Embryonic facial prominence (tissue), 1 donor: Measurements from ENCODE around the gene MAPK11.

Experiments
- DNase-seq: peaks from one replicate; pipeline ENCODE4 v3.0.0-alpha.2; 2016; ENCODE audit errors: extremely low spot score

MAPK11 gene

DNA sequence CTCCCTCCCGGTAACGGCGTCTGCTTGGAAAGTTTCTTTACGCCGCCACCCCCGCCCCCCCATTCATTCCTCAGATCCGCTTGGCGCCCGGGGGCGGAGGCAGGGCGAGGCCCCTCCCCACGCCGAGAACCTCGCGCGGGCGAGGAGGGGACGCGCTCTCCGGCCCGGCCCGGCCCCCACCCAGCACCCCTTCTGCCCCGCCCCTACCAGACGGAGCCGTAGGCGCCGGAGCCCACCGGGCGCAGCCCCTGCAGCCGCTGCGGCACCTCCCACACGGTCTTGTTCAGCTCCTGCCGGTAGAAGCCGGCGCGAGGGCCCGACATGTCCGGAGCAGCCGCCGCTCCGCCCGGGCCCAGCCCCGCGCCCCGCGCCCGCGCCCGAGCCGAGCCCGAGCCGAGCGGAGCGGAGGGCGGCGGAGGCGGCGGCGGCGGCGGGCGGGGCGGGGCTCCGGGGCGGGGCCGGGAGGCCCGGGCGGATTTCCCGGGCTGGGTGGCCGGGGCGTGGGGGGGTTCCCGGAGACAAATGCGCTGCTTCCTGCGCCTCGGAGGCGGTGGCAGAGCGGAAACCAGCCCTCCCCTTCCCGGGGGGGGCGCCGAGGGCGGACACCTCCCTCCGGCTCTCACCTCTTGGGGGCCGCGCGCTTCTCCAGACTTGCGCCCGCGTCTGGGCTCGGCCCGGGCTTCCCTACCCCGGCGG lies at the start of gene MAPK11:
Gene MAPK11, minus strand, starts transcription at position 411 of the 696 bp plus-strand sequence. Its CDS starts 88 bp downstream, at position 323.
- no peak for DNase-seq

DNA sequence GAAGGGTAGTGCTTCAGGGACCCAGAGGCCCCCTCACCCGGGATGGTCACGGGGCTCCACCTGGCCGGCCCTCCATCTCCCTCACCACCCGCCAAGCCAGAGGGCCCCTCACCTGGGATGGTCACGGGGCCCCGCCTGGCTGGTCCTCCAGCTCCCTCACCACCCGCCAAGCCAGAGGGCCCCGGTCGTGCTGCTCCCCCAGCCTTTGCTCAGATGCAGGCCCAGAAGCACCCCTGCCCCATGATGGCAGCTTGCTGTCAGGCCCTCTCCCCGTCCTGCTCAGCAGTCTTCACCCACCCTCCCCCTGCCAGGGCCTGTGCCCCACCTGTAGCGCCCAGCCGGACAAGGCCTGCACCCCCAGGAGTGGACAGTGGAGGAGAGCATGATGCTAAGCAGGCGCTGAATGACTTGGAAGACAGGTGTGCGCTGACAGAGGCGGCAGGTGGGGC lies 49.3 kb upstream of the MAPK11 start:
- no peak for DNase-seq

DNA sequence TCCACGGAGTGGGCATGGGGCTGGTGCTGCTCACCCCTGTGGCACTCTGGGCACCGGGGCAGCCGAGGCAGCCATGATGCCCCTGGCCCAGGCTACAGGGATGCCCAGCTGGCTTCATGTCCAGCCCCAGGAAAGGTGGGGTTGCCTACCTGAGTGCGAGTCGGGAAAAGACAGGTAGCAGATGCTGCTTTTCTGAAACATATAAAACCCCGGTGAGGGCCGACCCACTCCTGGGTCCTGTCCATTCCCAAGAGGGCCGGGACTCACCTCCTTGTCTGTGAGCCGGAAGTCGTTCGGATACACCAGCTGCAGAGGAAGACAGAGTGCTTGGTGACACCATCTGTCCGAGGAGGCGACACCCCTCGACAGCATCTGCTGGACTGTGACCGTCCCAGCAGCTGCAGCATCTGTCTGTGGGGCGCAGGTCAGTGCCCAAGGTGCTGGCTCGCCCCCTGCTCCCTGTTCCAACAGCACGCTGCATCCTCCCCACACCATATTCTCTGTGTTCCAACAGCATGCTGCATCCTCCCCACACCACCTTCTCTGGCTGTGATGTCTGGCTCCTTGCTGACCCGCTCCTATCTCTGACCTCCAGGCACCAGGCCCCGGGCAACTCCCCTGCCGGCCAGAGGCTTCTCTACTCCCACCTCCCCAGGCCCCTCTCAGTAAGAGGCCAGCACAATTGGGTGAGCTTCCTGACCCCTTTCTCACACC lies 48.7 kb upstream of the MAPK11 start:
- DNase-seq: no peak

DNA sequence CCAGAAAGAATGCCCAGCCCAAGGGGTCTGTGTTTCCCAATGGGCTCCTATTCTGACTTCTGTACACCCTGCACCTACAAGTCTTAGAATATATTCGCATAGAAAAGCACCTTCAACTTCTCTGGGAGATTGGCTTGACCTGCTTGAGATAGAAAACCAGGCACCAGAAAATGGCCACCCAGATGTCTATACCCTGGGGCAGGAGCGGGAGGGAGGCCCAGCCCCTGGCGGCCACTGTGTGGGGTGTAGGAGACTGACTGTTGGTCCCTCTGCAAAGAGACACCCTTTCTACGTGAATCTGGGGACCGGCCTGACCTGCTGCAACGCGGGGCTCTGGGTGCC lies 48.1 kb upstream of the MAPK11 start:
- DNase-seq: no peak

DNA sequence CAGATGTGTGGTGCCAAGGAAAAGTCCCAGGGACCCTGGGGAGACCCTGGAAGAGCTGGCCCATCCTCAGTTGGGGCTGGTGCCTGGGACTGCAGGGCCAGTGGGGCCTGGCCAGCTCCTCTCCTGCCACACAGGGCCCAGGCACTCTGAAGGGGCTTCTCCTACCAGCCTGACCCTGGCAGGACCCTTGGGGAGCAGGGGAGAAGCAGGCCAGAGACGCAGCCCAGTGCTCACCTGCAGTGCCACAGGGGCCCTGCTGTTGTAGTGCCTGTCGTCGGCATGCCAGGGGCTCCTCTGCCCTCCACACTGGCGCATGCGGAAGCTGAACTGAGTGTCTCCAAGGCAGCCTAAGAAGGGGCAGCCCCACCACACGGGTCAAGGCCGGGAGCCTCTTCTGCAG lies 47.5 kb upstream of the MAPK11 start:
- DNase-seq: no peak

DNA sequence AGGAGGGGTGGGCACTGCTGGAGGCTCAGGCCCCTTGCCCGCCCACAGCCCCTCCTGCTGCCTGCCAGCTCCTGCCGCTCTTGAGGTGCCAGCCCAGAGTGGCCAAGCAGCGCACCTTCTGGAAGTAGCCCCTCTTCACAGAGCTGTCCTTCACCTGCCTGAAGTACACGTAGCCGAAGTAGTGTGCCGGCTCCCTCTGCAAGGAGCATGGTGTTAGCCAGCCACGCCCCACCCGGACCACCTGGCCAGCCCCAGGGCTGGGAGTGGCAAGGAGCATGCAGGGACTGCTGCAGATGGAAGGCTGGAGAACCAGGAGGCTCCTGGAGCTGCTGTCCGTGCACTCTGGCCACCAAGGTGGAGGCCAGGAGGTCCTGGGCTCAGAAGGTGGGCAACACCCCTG lies 47.0 kb upstream of the MAPK11 start:
- no peak for DNase-seq

DNA sequence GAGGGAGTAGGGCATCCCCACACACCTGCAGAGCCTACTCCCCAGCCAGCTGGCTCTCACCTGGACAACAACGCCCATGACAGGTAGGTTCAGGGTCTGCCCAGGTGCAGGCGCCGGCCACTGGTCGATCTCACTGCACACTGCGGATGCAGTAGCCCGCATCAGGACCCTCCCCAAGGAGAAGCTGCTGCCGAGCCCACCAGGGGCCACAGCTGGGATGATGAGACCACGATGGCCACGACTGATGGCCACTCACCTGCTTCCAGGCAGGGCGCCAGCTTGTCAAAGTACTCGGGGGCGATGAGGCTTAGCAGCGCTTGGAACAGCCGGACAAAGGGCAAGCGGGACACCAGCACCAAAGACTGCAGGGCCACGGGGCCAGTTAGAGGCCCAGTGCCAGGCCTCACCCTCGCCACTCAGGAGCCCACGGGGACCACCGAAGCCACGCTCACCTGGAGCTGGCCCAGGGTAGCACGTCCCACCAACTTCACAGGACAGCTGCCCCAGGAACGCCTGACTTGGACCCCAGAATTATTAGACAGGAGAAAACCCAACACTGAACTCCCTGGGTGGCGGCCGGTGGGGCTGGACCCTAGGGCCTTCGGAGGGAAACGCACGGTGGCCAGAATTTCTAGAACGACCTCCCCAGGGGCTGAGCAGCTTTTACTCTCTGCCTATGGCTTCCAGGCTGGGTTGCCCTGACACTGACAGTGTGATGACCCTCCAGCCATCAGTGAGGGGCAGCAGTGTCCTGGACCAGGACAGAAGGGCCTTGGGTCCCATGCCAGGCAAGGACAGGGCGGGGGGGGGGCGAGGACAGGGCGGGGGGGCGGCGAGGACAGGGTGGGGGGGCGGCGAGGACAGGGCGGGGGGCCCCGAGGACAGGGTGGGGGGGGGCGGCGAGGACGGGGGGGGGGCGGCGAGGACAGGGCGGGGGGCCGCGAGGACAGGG lies 46.2 kb upstream of the MAPK11 start:
- no peak for DNase-seq

DNA sequence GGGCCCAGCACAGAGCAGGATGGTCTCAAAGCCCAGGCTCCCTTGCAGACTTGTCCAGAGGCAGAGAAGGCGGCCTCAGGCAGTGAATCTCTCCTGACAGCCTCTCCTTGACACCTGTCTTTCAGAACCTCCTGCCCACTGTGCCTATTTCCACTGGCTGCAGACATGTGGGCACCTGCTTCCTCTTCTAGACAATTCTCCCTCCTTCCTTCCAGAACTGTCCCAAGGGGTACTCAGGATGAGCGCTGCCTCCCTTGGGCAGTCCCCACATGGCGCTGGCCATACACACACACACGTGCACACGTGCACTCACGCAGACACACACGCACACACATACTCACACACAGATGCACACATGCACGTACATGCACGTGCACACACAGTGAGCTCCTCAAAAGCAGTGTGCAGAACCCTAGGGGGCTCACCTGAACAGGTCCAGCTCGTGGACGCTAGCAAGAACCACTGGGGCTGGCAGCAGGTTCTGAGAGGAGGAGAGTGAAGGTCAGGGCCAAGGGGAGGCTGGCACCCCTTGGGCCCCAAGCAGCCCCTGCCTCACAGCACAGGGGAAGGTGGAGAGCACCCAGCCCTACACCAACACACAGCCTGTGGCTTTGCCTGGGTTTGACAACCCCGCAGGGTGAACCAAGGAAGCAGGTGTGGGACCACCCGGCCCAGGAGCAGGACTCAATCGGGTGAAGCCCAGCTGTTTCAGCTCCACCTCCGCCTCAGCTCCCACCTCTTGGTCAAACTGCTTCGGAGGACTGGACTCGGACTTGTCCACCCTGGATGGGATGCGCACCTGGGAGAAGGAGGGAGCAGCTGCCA lies 45.3 kb upstream of the MAPK11 start:
- no peak for DNase-seq

DNA sequence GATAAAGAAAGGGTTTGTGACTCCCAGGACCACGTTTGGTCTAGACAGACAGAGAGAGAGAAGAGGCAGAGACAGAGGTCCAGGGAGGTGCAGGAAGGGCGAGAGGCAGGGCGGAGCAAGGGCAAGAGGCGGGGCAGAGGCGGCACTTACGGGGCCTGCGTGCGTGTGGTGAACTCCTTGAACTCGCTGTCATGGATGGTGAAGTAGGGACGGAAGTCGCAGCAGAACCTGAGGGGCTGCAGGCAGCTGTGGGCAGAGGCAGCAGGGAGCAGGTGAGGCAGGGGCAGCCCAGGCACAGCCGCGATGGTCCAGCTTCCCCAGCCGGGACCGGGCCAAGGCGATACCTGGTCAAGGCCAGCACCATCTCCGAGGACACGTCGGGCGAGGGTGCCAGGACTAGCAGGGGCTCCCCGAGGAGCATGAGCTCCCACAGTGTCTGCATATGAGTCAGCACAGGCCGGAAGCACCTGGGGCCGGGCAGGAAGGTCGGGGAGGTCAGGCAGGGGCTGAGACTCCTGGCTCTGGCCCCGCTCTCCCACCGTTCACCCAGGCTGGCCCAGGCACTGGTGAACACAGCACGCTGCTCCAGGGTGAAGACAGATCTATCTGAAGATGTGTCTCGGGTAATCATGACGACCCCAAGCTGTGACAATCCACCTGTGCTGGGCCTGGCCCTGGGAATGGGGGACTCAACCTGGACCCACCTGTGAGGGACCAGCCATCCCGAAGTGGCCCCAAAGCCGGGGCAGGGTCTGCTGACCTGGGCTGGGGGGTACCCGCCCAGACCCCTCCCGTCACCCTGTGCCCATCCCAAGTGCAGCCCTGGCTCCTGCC lies 44.5 kb upstream of the MAPK11 start:
- no peak for DNase-seq

DNA sequence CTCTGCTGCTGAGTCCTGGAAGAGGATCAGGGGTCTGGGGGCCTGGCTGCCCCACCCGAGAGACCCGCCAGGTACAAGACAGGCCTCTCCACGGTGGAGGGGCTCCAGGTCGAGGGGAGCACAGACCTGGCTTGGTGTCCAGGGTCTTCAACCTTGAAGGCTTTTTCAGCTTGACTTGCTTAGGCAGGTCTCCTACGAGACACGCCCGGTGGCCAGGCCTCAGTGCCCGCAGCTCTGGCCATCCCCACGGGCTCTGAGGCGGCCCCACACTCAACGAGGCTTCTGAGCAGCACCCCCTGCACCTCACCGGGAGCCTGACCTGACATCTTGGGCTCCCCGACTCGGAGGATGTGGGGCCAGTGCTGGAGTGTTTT lies 43.9 kb upstream of the MAPK11 start:
- DNase-seq: no peak

DNA sequence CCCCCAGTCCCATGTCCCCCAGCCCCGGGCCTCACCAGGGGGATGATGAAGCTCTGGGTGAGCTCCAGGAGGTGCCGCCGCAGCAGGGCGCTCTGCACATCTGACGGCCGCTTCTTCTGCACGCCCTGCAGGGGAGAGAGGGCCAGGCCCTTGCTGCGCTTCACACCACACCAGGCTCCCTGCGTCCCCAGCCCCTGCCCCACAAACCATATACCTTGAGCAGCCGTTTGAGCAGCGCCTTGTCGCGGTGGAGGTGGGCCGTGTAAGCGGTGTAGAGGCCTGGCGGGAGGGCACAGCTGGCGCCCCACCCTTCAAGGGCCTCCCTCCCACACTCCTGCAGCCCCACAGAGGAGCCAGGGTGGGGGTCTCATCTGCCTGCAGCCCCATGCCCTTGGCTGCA lies 43.4 kb upstream of the MAPK11 start:
- no peak for DNase-seq

DNA sequence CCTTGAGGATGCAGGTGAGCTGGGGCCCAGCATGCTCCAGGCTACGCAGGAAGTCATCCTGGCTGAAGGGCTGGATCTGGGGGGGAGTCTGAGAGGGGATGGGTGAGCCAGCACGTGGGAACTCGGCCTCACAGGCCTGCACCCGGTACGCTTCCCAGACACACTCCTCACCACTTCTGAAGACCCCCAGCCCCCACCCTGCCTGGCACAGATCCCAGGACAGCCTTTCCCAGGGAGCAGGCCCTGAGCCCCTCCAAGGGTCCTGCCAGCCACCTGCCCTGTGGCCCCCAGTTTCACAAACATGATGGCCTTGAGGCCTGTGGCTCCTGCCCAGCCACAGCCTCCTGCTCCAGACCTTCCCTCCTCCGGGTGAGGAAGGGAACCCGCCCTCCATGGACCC lies 42.8 kb upstream of the MAPK11 start:
- DNase-seq: no peak

DNA sequence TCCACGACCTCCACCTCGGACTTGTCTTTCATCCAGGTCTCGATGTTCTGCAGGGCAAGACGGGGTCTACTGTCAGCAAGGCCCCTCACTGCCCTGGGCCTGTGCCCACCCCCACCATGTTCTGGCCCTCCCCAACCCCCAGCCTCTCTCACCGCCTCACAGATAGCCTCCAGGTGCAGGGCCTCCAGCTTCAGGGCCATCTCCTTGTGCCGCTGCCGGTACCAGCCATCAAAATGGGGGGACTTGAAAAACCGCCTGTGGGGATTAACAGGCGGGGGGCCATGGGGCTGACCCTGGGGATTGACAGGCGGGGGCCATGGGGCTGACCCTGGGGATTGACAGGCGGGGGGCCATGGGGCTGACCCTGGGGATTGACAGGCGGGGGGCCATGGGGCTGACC lies 42.2 kb upstream of the MAPK11 start:
- DNase-seq: no peak

DNA sequence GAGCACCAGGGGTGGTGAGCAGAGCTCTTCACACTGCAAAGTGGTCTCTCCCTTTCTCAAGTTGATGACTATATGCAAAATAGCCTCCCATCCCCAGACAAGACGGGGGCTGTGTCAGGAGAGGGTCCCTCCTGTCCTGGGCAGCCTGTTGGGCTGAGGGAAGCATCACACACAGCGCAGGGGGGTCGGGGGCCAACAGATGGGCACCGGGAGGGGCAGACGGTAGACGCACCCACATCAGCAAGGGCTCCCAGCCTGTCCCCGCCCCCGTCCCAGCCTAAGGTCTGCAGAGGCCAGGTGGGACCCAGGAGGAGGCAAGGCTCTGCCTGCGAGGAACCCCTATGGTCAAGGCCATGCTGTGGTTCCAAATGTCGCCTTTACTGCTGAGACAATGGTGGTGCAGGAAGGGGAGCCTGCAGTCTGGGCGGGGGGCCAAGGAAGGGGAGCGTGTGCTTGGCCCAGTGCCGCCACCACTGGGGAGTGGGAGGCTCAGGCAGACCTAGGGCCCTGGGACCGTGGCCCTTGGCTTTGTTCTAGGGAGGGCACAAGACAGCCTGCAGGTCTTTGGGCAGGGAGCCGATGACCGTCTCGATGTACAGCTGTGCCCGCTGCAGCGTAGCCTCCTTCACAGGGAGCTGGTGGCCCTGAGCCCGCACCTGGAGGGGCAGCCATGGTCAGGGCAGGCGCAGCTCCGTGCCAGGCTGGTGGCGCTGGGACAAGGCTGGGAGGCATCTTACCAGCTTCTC lies 41.6 kb upstream of the MAPK11 start:
- no peak for DNase-seq

DNA sequence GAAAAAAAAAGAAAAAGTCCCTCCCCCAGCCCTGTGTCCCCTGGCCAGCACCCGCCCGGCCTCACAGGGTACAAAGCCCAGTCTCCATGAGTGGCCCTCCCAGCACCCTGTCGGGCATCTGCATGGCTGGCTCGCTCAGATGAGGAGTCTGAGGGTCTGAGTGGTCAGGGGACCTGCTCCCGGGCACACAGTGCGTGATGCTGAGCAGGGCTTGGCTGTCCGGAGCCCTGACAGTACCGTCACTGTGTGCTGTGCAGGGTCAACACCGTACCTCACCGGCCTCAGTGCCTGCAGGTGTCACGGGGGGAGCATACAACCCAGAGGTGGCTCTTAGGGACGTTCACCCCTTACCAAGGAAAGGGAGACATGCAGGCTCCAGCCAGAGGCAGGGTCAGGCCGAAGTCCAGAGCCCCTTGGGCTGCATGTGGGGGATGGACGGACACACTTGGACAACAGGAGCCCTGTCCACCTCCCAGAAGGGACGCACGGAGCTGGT lies 40.8 kb upstream of the MAPK11 start:
- DNase-seq: no peak

DNA sequence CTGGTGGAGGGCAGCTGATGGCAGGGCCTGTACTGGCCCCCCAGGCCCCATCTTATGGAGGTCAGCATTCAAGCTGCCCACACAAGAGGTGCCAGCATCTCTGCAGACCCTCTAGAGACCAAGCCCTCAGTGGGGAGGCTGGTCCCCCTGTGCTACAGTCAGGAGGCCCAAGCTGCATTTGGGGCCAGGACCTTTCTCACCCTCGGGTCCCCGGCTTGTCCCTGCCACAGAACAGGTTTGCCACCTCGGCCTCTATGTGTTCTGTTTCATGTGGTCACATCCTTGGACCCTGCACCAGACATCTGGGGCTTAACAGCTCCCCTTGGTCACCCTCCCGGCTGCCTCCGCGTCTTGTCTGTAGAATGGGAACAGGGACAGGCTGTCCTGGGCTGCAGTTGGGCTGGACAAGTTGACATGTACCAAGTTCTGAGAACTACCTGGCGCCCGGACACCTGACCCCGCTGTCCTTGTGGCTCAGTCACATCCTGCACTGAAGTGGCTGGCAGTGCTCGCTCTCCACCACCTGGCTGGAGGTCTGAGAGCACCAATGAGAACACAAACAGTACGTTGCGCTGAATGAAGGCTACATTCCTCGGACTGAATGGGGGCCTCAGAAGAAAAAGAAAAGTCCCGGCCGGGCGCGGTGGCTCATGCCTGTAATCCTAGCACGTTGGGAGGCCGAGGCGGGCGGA lies 40.0 kb upstream of the MAPK11 start:
- no peak for DNase-seq

DNA sequence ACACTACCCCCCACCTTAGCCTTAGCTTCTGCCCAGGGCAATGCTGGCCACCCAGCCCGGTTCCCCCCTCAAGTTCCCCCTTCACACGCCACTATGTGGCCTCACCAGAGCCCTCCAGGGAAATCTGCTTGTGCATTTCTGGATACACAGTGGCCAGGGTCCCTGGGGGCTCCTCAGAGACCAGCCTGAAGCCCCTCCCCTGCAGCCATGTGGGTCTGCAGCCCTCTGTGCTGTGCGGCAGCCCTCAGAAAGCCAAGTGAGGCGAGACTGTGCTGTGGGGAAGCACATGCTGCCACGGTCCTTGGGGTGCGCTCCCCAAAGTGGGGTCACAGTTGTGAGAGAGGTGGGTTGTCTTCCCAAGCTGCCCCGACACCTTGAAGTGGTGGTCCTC lies 39.4 kb upstream of the MAPK11 start:
- DNase-seq: no peak

DNA sequence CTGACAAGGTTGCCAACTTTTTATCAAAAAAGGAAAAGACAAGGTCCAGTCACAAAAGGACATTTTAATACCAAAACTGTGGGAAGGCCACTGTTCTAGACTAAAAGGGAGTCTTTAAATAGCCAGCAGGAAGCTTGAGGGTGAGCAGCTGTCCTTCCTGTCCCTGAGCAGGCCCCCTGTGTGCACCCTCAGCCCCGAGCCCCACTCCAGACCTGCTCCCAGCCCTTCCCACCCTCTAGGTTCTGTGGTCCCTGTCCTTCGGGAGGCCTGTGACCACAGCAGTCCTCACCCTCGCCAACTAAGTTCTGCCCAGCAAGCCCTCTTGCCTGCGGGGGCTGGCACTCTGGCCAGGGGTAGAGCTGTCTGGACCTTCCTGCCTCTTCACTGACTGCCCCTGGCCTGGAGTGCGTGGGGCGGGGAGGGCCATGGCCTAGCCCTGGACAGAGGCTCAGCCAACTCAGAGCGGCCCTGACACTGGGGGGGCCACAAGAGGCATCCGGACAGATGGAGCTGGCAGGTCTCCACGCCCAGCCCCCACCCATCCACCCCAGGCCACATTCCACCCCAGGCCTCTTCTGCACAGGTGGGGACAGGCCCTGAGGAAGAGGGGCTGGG lies 38.9 kb upstream of the MAPK11 start:
- DNase-seq: no peak

DNA sequence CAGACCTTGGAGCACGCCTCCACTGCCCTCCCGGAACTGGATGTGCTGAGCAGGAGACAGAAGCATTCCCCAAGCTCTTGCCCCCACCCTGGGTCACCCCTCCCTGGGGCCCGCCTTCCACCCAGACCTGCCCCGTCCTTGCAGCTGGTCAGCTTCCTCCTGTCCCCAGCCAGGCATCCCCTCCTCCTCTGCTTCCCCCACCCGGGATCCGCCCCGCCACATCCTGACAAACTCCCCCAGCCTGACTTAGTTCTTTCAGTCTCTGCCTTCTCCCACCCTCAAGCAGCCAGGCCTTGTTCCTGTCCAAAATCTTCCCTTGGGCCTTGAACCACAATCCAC lies 38.4 kb upstream of the MAPK11 start:
- DNase-seq: no peak
